Hematopoietic multipotent progenitor cell (in vitro differentiated cells): ENCODE data around the gene TBC1D2B. TPM values are rescaled to one million over a fixed set of nuclear protein-coding genes. Genes with fewer than 3 reads are reported as not detected.

Experiments used
- DNase-seq, 3 donors: peaks; one replicate each; pipeline ENCODE4 v3.0.0-alpha.2; 2011 to 2015; ENCODE audit warnings: low read depth in 2 of 3, low spot score in 2 of 3
- total RNA-seq: library from RNA; depleted of rRNA; stranded (reverse); fragments of >200 nt; gene quantifications from one replicate; pipeline ENCODE4 v1.2.3, GENCODE V29; 2012

TBC1D2B gene
- 33.7 TPM for total RNA-seq

DNA sequence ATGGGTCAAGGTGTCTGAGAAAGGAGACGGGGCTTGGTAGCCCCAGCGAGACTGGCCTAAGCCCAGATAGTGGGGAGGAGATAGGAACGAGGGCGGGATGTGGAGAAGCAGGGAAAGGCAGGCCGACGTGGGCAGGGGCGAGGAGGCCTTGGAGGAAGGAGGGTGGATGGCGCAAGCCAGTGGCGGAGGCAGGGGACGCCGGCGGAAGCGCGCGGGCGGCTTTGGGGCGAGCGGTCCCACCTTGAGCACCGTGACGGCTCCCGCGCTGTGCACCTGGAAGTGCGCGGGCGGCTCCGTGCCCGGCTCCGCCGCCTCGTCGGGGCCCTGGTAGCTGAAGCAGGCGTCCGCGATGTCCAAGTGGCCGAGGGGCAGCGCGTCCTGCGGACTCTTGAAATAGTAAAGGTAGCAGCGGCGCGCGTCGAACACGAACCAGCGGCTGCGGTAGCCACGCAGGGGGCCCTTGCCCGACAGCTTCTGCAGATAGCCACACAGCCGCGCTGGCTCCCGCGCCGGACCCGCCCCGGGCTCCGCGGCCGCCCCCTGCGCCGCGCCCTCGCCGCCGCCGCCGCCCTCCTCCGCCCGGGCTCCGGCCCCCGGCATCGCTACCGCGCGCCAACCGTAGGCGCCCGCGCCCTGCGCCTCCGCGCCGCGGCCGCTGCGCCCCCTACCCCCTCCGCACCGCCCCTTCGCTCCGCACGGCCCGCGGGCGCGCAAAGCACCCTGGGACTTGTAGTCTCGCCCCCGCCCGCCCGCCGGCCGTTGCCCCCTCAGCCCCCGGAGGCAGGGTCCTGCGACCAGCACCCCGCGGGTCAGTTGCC, at the start of gene TBC1D2B:
TSS of gene TBC1D2B (minus strand) at position 659 of the 818 bp plus-strand sequence. CDS start at position 600, 59 bp downstream.
- DNase-seq: peak in 2 of 3 donors; percentile 60 to 65

DNA sequence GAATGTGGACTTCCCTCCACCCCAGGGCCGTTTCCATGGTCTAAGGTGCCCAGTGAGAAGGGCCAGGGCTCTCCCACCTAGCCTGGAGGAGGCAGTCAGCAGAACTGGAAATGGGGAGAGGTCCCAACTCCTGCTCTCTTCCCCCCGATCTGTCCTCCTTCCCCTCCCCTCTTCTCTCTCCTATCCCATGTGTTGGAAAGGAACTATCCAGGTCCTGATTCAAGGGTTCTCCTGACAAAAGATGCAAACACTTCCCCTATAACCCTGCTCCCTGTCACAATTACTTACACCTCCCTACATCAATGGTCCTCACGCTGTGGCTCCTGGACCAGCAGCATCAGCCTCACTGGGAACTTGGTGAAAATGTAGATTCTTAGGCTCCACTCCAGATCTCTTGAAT, 47.8 kb upstream of the TBC1D2B start:
- no peak for DNase-seq

DNA sequence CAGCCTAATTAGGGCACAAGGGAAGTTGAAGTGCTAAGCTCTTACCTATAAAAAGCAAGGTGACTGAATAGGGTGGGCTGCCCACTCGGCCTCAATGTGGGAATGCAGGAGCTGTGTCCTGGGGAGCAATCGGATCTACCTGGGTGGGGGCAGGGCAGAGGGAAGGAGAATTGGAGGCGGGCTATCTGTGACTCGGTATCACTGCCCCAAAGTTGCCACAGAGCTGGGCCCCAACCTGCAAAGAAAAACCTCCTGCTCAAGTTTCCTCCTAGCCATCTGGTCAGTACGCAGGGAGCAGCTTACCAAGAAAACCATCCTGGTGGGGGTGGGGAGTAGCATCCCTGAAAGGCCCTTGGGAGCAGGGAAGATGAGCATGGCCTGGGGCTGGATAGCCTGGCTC, 43.0 kb upstream of the TBC1D2B start:
- no peak for DNase-seq

DNA sequence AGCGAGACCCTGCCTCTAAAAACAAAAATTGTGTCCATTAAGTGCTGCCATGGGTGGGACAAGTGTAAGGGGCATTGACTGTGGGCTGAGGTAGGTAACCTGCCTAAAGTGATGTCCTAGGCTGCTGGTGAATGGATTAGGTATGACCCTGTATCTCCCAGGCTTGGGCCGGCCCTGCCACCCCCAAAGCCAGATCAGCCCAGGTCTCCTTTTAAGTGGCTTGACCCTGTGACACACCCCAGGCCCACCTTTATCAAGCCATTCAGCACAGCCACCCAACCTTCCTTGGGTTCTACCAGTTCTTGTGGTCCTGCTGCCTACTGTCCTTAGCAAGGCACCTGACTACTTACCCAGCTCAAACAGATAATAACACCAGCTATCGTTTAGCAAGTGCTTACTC, 35.0 kb upstream of the TBC1D2B start:
- DNase-seq: no peak

DNA sequence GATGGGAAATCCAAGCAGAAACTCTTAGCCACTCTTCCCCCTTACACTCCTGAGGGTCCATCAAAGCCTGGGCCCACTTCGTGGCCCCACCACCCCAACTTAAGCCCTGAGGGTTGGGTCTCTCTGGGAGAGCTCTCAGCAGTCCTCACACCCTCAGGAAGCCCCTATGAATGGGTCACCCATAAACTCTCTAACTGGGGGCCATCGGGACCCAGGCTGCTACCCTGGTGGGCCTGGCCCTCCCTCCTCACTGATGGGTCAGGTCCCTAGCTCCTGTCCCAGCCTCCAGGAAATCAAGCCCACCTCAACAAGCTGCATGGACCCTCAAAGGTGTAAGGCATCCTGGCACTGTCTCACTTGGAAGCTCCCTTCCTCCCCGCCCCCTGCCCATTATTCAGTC, 34.3 kb upstream of the TBC1D2B start:
- no peak for DNase-seq

DNA sequence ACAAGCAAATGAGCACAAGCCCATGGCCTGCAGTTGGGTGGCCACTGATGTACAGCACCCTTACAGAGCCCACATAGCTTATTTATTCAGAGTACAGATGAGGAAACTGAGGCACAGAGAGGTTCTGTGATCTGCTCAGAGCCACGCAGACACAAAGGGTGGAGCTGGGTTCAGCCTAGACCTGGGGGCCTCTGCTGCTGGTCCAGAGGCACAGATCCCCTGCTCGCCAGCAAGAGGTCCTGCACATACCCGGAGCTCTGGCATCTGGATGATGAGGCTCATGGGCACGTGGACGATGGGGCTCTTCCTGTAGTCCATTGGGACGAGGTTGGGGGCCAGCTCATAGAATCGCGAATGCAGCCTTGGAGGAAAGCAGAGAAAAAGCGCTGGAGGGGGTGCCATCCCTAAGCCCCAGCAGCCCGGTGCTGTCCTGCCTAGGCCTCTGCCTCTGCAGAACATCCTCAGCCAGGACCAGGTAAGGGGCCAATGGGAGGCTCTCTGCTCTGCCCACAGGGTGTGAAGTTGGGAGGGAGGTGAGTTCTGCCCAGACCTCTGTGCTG, 33.5 kb upstream of the TBC1D2B start:
- DNase-seq: no peak

DNA sequence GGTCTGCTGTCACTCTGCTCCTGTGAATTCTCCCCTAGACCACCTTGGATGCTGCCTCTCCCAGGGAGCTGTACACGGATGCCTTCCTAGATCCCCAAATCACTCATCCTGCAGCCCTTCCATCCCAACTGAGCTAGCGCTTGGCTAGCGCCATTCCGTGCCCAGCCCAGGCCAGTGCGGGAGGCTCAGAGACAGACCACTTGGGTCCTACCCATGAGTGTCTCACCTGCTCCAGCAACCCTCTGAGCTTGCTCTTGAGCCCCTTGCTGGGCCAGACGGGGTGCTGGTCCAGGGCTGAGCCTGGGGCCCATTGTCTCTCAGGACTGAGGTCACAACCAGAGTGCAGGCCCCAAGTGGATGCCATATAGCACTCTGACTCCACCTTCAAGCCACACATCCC, 32.6 kb upstream of the TBC1D2B start:
- DNase-seq: no peak

DNA sequence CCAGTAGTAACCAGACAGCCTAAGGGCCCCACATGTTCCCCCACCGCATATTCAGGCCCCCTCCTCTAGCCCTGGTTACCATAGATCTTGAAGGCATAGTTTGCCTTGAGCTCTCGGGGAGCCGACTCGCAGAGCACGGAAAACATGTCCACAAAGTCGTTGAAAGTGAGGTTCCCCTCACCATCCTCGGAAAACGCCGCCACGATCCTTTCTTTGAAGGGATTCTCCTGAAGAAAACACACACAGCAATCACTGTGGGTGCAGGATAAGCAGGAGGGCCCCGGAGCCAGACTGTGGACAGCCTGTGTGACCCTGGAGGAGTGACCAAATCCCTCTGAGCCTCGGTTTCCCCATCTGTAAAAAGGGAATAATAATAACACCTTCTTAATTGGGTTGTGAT, 31.6 kb upstream of the TBC1D2B start:
- DNase-seq: no peak

DNA sequence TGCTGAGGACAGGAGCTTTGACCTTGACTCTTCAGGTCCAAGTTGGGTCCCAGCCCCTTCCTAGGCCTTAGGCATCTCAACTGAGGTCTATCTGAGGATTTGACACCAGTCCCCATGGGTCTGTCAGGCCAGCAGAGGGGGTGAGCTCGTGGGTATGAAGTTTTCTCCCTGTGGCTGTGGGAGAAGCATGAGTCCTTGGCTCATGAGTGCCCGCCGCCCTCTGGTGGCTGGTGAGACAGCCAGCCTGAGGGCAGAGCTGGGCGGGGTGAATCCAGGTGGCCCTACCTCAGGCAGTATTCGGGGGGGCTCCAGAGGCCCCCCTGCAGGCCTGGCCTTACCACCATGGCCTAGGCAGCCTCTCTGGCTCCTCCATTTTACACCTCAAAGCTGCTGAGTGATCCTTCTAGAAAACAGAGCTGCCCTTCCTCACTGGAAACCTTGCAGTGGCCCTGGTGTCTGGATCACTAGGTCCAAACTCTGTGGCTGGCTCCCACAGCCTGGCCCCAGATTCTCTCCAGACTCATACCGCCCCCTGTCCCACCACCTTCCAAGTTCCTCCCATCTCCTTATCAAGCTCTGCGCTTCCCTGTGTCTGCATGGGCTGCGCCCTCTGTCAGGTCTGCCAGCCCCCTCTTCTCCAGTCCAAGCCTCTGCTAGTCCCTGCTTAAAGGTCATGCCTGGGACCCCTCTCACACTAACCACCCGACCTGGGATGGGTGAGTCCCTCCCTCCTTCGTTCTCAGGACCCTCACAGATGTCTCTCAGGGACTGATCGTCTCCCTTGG, 31.0 kb upstream of the TBC1D2B start:
- peak; percentile 62 to 96 (median 92) for DNase-seq

GRCh38 chr15:78107471-78107870, 30.0 kb upstream of the TBC1D2B start:
- no peak for DNase-seq

DNA sequence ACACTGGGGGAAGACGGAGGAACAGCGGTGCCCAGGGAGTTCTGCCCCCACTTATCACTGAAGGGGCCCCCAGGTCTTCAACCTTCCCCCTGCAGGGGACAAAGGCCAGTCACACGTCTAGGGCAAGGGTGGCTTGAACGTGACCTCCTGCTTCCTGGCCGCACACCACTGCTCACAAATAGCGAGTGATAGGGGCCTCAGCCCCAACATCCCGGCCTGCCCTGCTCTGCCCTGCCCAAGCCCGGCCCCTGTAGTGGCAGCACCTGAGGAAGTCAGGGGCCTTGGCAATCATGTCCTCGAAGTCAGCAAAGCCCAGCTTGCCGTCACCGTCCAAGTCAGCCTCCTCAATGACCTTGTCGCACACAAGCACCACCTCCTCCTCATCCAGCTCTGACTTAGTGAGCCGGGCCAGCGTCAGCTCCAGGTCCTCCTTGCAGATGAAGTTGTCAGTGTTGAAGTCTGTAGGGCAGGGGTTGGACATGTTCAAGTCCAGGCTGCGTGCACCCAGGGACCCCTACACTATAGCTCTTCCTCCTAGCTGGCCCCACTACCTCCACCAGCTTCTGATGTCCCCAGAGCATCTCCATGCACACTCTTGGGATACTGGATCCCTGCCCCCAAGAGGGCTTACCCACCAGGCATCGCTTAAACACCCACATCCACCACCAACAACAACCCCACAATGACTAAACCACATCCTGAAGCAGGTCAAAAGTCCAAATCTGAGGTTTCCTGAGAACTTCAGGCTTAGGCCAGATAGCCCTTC, 28.1 kb upstream of the TBC1D2B start:
- no peak for DNase-seq

GRCh38 chr15:78104566-78105475, 27.3 kb upstream of the TBC1D2B start:
- DNase-seq: no peak

- no peak for DNase-seq
Observed at GRCh38 chr15:78104119-78104479, 26.6 kb upstream of the TBC1D2B start.

DNA sequence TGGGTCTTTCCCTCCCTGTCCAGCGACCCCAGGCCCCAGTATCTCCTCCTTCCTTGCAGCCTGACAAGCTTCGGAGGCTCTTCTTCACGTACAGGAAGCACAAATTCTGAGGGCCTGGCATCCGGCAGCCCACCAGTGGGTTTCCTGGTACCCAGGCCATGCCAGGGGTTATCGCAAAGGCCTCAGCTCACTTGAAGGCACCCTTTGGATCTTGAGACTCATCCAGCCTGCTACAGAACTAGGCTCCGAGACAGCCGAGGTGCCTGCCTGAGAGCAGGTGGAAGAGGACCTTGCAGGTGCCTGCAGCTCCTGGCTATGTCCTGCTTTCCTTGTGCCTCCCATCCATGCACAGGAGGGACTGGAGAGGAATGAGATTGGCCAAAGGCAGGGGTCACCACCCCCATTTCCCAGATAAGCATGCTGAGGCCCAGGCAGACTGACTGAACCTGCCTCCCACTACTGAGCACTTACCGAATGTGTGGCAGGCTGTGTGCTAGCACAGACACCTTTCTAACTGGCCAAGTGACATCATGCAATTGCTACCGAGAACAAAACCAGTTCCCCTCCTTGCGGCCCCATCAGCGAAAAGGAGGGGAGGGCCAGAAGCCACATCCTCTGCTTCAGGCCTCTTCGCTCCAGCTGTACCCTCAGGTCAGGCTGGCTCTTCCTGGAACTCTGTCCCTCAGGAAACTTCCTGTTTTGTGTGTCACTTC, 26.1 kb upstream of the TBC1D2B start:
- DNase-seq: peak in 2 of 3 donors; percentile 39 to 74

GRCh38 chr15:78102741-78103140, 25.2 kb upstream of the TBC1D2B start:
- DNase-seq: no peak

- no peak for DNase-seq
Observed at GRCh38 chr15:78102211-78102610, 24.7 kb upstream of the TBC1D2B start.

- DNase-seq: no peak
Observed at GRCh38 chr15:78101423-78102105, 24.1 kb upstream of the TBC1D2B start.

GRCh38 chr15:78100886-78101285, 23.4 kb upstream of the TBC1D2B start:
- no peak for DNase-seq
